H1 (cell line): Measurements from ENCODE around the gene DAPK1. TPM values are rescaled to one million over a fixed set of nuclear protein-coding genes. Genes with fewer than 3 reads are reported as not detected.

Experiments
- CTCF ChIA-PET: fragments of 300-600 bp; sonication (Branson Sonifier 250); formaldehyde crosslinking; loops from one replicate; lab custom pipeline; 2021; ENCODE audit not compliant: partially characterized antibody; lab: Charles Lee
- POLR2A ChIA-PET: fragments of 300-600 bp; sonication (Branson Sonifier 250); formaldehyde crosslinking; loops from one replicate; lab custom pipeline; 2021; ENCODE audit warnings: inconsistent platforms; ENCODE audit not compliant: partially characterized antibody; lab: Charles Lee
- DNase-seq, 2 experiments: peaks; one replicate each; pipeline versions ENCODE4 v3.0.0 to v3.0.0-alpha.2; 2010 to 2022; ENCODE audit warnings: low spot score in 2 of 2, low read depth in 1 of 2, mixed read lengths in 1 of 2
- FAIRE-seq: peaks from 2 replicates; lab custom pipeline; 2011; peaks lifted over from hg19 to GRCh38; lab: Jason Lieb, UNC
- H2AFZ ChIP-seq: 2 replicates; pipeline ENCODE4 v1.8.1; 2012; ENCODE audit warnings: low read length, inconsistent platforms
- H2AK5ac ChIP-seq: 2 replicates; pipeline ENCODE4 v1.6.1; 2013; ENCODE audit warnings: low read depth, low read length
- H2BK120ac ChIP-seq: replicated peaks from 2 replicates; pipeline ENCODE3; 2013; ENCODE audit warnings: low read depth, low read length, inconsistent platforms
- H2BK12ac ChIP-seq: 2 replicates; pipeline ENCODE4 v1.6.1; 2013; ENCODE audit warnings: low read depth, low read length
- H2BK15ac ChIP-seq: 2 replicates; pipeline ENCODE4 v1.6.1; 2013; ENCODE audit warnings: low read length
- H2BK20ac ChIP-seq: 2 replicates; pipeline ENCODE4 v1.6.1; 2013; ENCODE audit warnings: low read length
- H2BK5ac ChIP-seq: 2 replicates; pipeline ENCODE4 v1.6.1; 2013; ENCODE audit warnings: low read depth, low read length
- H3K14ac ChIP-seq: 2 replicates; pipeline ENCODE4 v1.6.1; 2013; ENCODE audit warnings: inconsistent platforms; ENCODE audit not compliant: insufficient read length
- H3K18ac ChIP-seq: 2 replicates; pipeline ENCODE4 v1.6.1; 2013; ENCODE audit warnings: low read length; ENCODE audit errors: extremely low read depth
- H3K23ac ChIP-seq: 2 replicates; pipeline ENCODE4 v1.6.1; 2013; ENCODE audit warnings: inconsistent platforms; ENCODE audit not compliant: insufficient read length
- H3K23me2 ChIP-seq: 2 replicates; pipeline ENCODE4 v1.6.1; 2013; ENCODE audit warnings: low read depth, low read length
- H3K27ac ChIP-seq: 2 replicates; pipeline ENCODE4 v1.6.1; 2011; ENCODE audit warnings: low read depth, low read length, inconsistent platforms
- H3K27me3 ChIP-seq, 4 experiments: replicated peaks in 1 of 4; 1 replicate in 1 of 4; 2 replicates in 3 of 4; pipeline versions ENCODE4 v1.6.1 to v1.8.1; 2011 to 2013; ENCODE audit warnings: low read length in 3 of 4, mild to moderate bottlenecking in 3 of 4, inconsistent platforms in 2 of 4, mixed read lengths in 2 of 4, moderate library complexity in 1 of 4; ENCODE audit not compliant: control insufficient read depth in 3 of 4, insufficient read depth in 3 of 4; ENCODE audit errors: extremely low read depth in 1 of 4
- H3K36me3 ChIP-seq, 4 experiments: 2 replicates each; pipeline versions ENCODE4 v1.6.1 to v1.8.1; 2011 to 2013; ENCODE audit warnings: mild to moderate bottlenecking in 4 of 4, low read length in 3 of 4, moderate library complexity in 2 of 4, control low read depth in 1 of 4, inconsistent platforms in 1 of 4; ENCODE audit not compliant: insufficient read depth in 4 of 4, control insufficient read depth in 2 of 4
- H3K4ac ChIP-seq: replicated peaks from 2 replicates; pipeline ENCODE3; 2013; ENCODE audit warnings: low read length, low read depth, mixed read lengths, inconsistent platforms; ENCODE audit not compliant: insufficient read length
- H3K4me1 ChIP-seq, 4 experiments: replicated peaks in 1 of 4; 1 replicate in 1 of 4; 2 replicates in 3 of 4; pipeline versions ENCODE4 v1.6.1 to v1.8.1; 2011 to 2013; ENCODE audit warnings: low read length in 3 of 4, inconsistent platforms in 2 of 4, mixed read lengths in 1 of 4; ENCODE audit not compliant: insufficient read depth in 4 of 4, control insufficient read depth in 3 of 4
- H3K4me2 ChIP-seq, 2 experiments: 2 replicates each; pipeline versions ENCODE4 v1.6.1 to v1.8.1; 2011 to 2013; ENCODE audit warnings: low read depth in 2 of 2, low read length in 2 of 2, control low read depth in 1 of 2, inconsistent platforms in 1 of 2, mild to moderate bottlenecking in 1 of 2; ENCODE audit not compliant: insufficient read depth in 1 of 2
- H3K4me3 ChIP-seq, 4 experiments: fragments of 200-600, 300-600 bp in 1 of 4; sonication (generic), shearing (Covaris generic), sonication (Bioruptor Twin) in 1 of 4; 2 replicates each; pipeline versions ENCODE4 v1.5.1 to v1.8.1; 2011 to 2016; ENCODE audit warnings: low read length in 4 of 4, low read depth in 3 of 4, control low read depth in 2 of 4, inconsistent platforms in 2 of 4, mild to moderate bottlenecking in 2 of 4, mixed read lengths in 1 of 4, moderate library complexity in 1 of 4; ENCODE audit not compliant: insufficient read depth in 2 of 4; ENCODE audit errors: extremely low read depth in 1 of 4
- H3K56ac ChIP-seq: replicated peaks from 2 replicates; pipeline ENCODE3; 2013; ENCODE audit warnings: low read depth, mild to moderate bottlenecking, mixed read lengths, low read length, inconsistent platforms; ENCODE audit not compliant: insufficient read length
- H3K79me1 ChIP-seq: 2 replicates; pipeline ENCODE4 v1.6.1; 2013; ENCODE audit warnings: low read depth, low read length, control low read depth
- H3K79me2 ChIP-seq, 2 experiments: 2 replicates each; pipeline versions ENCODE4 v1.6.1 to v1.8.1; 2012 to 2013; ENCODE audit warnings: low read length in 2 of 2, mild to moderate bottlenecking in 2 of 2, inconsistent platforms in 1 of 2; ENCODE audit not compliant: insufficient read depth in 2 of 2, control insufficient read depth in 1 of 2
- H3K9ac ChIP-seq, 4 experiments: replicated peaks in 1 of 4; 1 replicate in 1 of 4; 2 replicates in 3 of 4; pipeline versions ENCODE4 v1.6.1 to v1.8.1; 2011 to 2013; ENCODE audit warnings: low read depth in 3 of 4, low read length in 3 of 4, control low read depth in 2 of 4, mild to moderate bottlenecking in 2 of 4, moderate library complexity in 2 of 4, inconsistent platforms in 1 of 4; ENCODE audit errors: extremely low read depth in 1 of 4
- H3K9me3 ChIP-seq, 2 experiments: 2 replicates each; pipeline versions ENCODE4 v1.6.1 to v1.8.1; 2012 to 2013; ENCODE audit warnings: mild to moderate bottlenecking in 2 of 2, moderate library complexity in 2 of 2, control low read depth in 1 of 2, inconsistent platforms in 1 of 2, low read depth in 1 of 2, low read length in 1 of 2, mixed read lengths in 1 of 2; ENCODE audit not compliant: insufficient read depth in 2 of 2
- H4K20me1 ChIP-seq, 2 experiments: replicated peaks in 1 of 2; 2 replicates each; pipeline versions ENCODE3 to v1.8.1; 2011 to 2013; ENCODE audit warnings: inconsistent platforms in 2 of 2, low read length in 2 of 2, mild to moderate bottlenecking in 1 of 2; ENCODE audit not compliant: insufficient read depth in 2 of 2, control insufficient read depth in 1 of 2
- H4K5ac ChIP-seq: 2 replicates; pipeline ENCODE4 v1.6.1; 2013; ENCODE audit warnings: low read length, low read depth, mixed read lengths, inconsistent platforms; ENCODE audit not compliant: insufficient read length
- H4K8ac ChIP-seq: 2 replicates; pipeline ENCODE4 v1.8.0; 2013; ENCODE audit warnings: mild to moderate bottlenecking, moderate library complexity, low read length, inconsistent platforms; ENCODE audit not compliant: insufficient read depth; ENCODE audit errors: extremely low read depth
- H4K91ac ChIP-seq: replicated peaks from 2 replicates; pipeline ENCODE3; 2013; ENCODE audit warnings: low read length, mixed read lengths, inconsistent platforms; ENCODE audit not compliant: insufficient read length
- CBX8 ChIP-seq: fragments of 300-800, 300-1000 bp; sonication (generic); IDR thresholded peaks from 2 replicates; pipeline ENCODE4 v1.7.1; 2016; ENCODE audit warnings: low read depth, low read length, borderline replicate concordance
- GTF2F1 ChIP-seq: IDR thresholded peaks from 2 replicates; pipeline ENCODE4 v1.6.1; 2012; ENCODE audit warnings: low read depth, low read length, improper control_type of control experiment, borderline replicate concordance
- PHF8 ChIP-seq: fragments of 200-600 bp; sonication (generic); conservative IDR thresholded peaks from 2 replicates; pipeline ENCODE4 v1.7.1; 2012; ENCODE audit warnings: low read depth, mild to moderate bottlenecking, inconsistent platforms, low read length, moderate library complexity
- POLR2A ChIP-seq, 2 experiments: IDR thresholded peaks; 1 replicate in 1 of 2; 2 replicates in 1 of 2; pipeline ENCODE4 v1.6.1; 2011; ENCODE audit warnings: low read depth in 2 of 2, low read length in 2 of 2, mild to moderate bottlenecking in 2 of 2; ENCODE audit errors: control extremely low read depth in 1 of 2
- RBBP5 ChIP-seq: IDR thresholded peaks from 2 replicates; pipeline ENCODE4 v1.7.1; 2012; ENCODE audit warnings: low read depth, mild to moderate bottlenecking, inconsistent platforms, low read length, moderate library complexity, borderline replicate concordance
- RNF2 ChIP-seq: fragments of 200-900, 300-1000 bp; sonication (generic); IDR thresholded peaks from 2 replicates; pipeline ENCODE4 v1.7.1; 2016; ENCODE audit warnings: borderline replicate concordance, low read depth, mild to moderate bottlenecking, antibody characterized with exemption, low read length; ENCODE audit not compliant: poor library complexity, severe bottlenecking; ENCODE audit errors: missing control alignments
- TAF7 ChIP-seq: optimal IDR thresholded peaks from 2 replicates; pipeline ENCODE3; 2011; ENCODE audit warnings: low read depth, mild to moderate bottlenecking, inconsistent platforms, low read length, moderate library complexity, borderline replicate concordance
- WGBS, 2 experiments: shearing (Covaris generic) in 1 of 2; methylation state at CpG; one replicate each; pipeline versions ENCODE4 v1.1.6 to v1.1.7; 2013 to 2015; ENCODE audit warnings: low lambda C conversion rate in 2 of 2, mixed read lengths in 2 of 2, inconsistent platforms in 1 of 2, low coverage in 1 of 2, missing lambda C conversion rate in 1 of 2; ENCODE audit not compliant: insufficient replicate concordance in 2 of 2, insufficient coverage in 1 of 2, insufficient read length in 1 of 2; ENCODE audit errors: extremely low coverage in 1 of 2, missing lambda C conversion rate in 1 of 2; 5-methylcytosine and 5-hydroxymethylcytosine counted together
- polyA plus RNA-seq, 7 experiments: library from polyadenylated mRNA; depleted of rRNA in 3 of 7; stranded (reverse) in 5 of 7; unstranded in 2 of 7; fragments of >200 nt in 5 of 7; fragments of 200-250 nt in 2 of 7; gene quantifications; 1 replicate in 5 of 7; 2 replicates in 1 of 7; 4 replicates in 1 of 7; pipeline versions ENCODE4 v1.2.1 to v1.2.3, GENCODE V29; 2011 to 2013; ENCODE audit warnings: missing spikeins in 2 of 7, mixed read lengths in 2 of 7
- total RNA-seq: library from RNA; stranded (reverse); fragmentation: NEBNext Ultra II Directional; extraction: Animal tissue kit (Norgen Biotek cat#: 25700); gene quantifications from 2 replicates; pipeline ENCODE4 v1.2.1, GENCODE V29; 2021
- TF ChIP-seq, protein P1 (sequence below): IDR thresholded peaks from 2 replicates; pipeline ENCODE4 v1.6.1; 2012; ENCODE audit warnings: inconsistent platforms

Gene DAPK1
- total and polyA plus RNA-seq, 2 of the 8 experiments (the other 6 are each of a cell fraction or from before 2014, with no cell fraction given), result 62.4 to 131 TPM

DNA sequence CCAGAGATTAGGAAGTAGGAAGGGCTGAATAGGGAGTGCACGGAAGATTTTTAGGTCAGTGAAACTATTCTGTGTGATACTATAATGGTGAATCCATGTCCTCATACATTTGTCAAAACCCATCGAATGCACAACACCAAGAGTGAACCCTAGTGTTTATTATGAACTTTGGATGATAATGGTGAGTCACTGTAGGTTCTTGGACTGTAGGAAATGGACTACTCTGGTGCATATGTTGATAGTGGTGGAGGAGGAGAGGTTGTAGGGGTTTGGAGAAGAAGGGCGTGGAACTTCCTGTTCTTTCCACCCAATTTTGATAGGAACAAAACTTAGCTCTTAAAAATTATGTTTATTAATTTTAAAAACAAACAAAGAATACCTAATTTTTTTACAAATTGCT, 242.5 kb downstream of the DAPK1 start:
- Histone ChIP-seq H3K4ac (no peak overlapping the region), H3K79me2 (no peaks in the 10 kb centered on the region), H3K27me3 (no peaks in the 10 kb centered on the region), H3K9me3 (peaks cover 3 to 7% of the 10 kb centered on the region in 2 experiments; a peak in 1 of 4 replicates), H3K27ac (no peak overlapping the region), H2AFZ (no peak overlapping the region), H3K23ac (no peak overlapping the region), H4K8ac (no peak overlapping the region), H2BK5ac (no peak overlapping the region), H4K91ac (no peak overlapping the region), H3K18ac (no peak overlapping the region), H2BK12ac (no peak overlapping the region), H3K14ac (no peak overlapping the region), H2BK120ac (no peak overlapping the region), H3K4me3 (no peak overlapping the region), H2BK20ac (no peak overlapping the region), H3K9ac (no peak overlapping the region), H3K23me2 (no peaks in the 10 kb centered on the region), H3K56ac (no peak overlapping the region), H2AK5ac (no peak overlapping the region), H3K79me1 (no peaks in the 10 kb centered on the region), H3K4me1 (no peaks in the 10 kb centered on the region), H3K36me3 (no peaks in the 10 kb centered on the region), H4K20me1 (no peaks in the 10 kb centered on the region), H2BK15ac (no peak overlapping the region), H3K4me2 (no peak overlapping the region), H4K5ac (no peak overlapping the region)
- FAIRE-seq (no peak), DNase-seq (no peak)
- POLR2A ChIA-PET, result interaction anchor here (0.8 kb wide), 1 partner anchor 10 kb away, joined by 3 read pairs; no protein-coding TSS in a partner anchor
- CTCF ChIA-PET, result interaction anchor here (0.8 to 0.9 kb wide), 2 partner anchors 13 to 62 kb away, joined by 3 read pairs; no protein-coding TSS in a partner anchor
- TF ChIP-seq TAF7 (no peak), PHF8 (no peak), CBX8 (no peak), RBBP5 (no peak), RNF2 (no peak), POLR2A (IDR thresholded peaks at IDR 0.05; ENCODE audit: control extremely low read depth in 1 of 2, low read depth in 2 of 2, low read length in 2 of 2) (no peak), GTF2F1 (no peak)
- TF ChIP-seq, protein P1, sequence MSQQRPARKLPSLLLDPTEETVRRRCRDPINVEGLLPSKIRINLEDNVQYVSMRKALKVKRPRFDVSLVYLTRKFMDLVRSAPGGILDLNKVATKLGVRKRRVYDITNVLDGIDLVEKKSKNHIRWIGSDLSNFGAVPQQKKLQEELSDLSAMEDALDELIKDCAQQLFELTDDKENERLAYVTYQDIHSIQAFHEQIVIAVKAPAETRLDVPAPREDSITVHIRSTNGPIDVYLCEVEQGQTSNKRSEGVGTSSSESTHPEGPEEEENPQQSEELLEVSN, result no peak
- 87% methylated on average over 3 of the region's 3 CpGs; no CpG with 5 or more reads in 1 of the 2 experiments for WGBS, 2 experiments
